ENCODE data around the gene RASL10A.

GRCh38 chr22:29327089-29327764 is 11.7 kb upstream of the RASL10A start:
- TF ChIP-seq EZH2 (IDR thresholded peaks at IDR 0.05), result no peak
- TF ChIP-seq POLR2AphosphoS5 (IDR thresholded peaks at IDR 0.05; ENCODE audit: borderline replicate concordance, low read depth, low read length), result no peak
- no peak for TF ChIP-seq FOXP2 (optimal IDR thresholded peaks at IDR 0.05; ENCODE audit: control extremely low read depth, extremely low read length, insufficient read depth)

Data from SK-N-MC (cell line).